Loucy (cell line): ENCODE data around the gene PTGIS.

Source experiments
- H2AFZ ChIP-seq: fragments of 200-600 bp; sonication (generic); 2 replicates; pipeline ENCODE4 v1.6.0; 2016; ENCODE audit warnings: antibody characterized with exemption, mild to moderate bottlenecking, low read length, moderate library complexity
- H3F3A ChIP-seq: fragments of 200-600 bp; 2 replicates; pipeline ENCODE4 v1.6.0; 2016; ENCODE audit warnings: antibody characterized with exemption, low read depth, mild to moderate bottlenecking
- H3K27me3 ChIP-seq: fragments of 200-600 bp; sonication (generic); 2 replicates; pipeline ENCODE4 v1.6.1; 2014; ENCODE audit warnings: low read length, mild to moderate bottlenecking; ENCODE audit not compliant: insufficient read depth, poor library complexity, severe bottlenecking
- H3K36me3 ChIP-seq: fragments of 200-600 bp; sonication (generic); 2 replicates; pipeline ENCODE4 v1.6.1; 2016; ENCODE audit warnings: low read length; ENCODE audit not compliant: insufficient read depth
- H3K4me1 ChIP-seq: fragments of 200-600 bp; sonication (generic); 2 replicates; pipeline ENCODE4 v1.5.1; 2014; ENCODE audit warnings: low read length, mild to moderate bottlenecking; ENCODE audit not compliant: insufficient read depth, poor library complexity, severe bottlenecking
- H3K4me2 ChIP-seq: fragments of 200-600 bp; sonication (generic); 2 replicates; pipeline ENCODE4 v1.6.0; 2014; ENCODE audit warnings: antibody characterized with exemption, low read length, low read depth, mild to moderate bottlenecking; ENCODE audit not compliant: poor library complexity, severe bottlenecking
- H3K4me3 ChIP-seq: fragments of 200-600 bp; sonication (generic); 2 replicates; pipeline ENCODE4 v1.5.1; 2014; ENCODE audit warnings: low read length, mild to moderate bottlenecking, mixed read lengths; ENCODE audit not compliant: poor library complexity, severe bottlenecking
- H3K79me2 ChIP-seq: fragments of 200-600 bp; sonication (generic); 2 replicates; pipeline ENCODE4 v1.6.1; 2014; ENCODE audit warnings: low read length; ENCODE audit not compliant: insufficient read depth
- H3K9ac ChIP-seq: fragments of 200-600 bp; sonication (generic); 2 replicates; pipeline ENCODE4 v1.6.0; 2014; ENCODE audit warnings: mild to moderate bottlenecking, low read depth, low read length, moderate library complexity; ENCODE audit not compliant: poor library complexity, severe bottlenecking
- H3K9me2 ChIP-seq: fragments of 200-600 bp; sonication (generic); replicated peaks from 2 replicates; pipeline ENCODE4 v1.6.1; 2016; ENCODE audit warnings: low read depth, low read length, mixed read lengths
- H3K9me3 ChIP-seq: fragments of 200-600 bp; sonication (generic); 2 replicates; pipeline ENCODE4 v1.6.1; 2014; ENCODE audit warnings: mild to moderate bottlenecking, antibody characterized with exemption, low read length, low read depth; ENCODE audit not compliant: insufficient read depth
- H4K20me1 ChIP-seq: fragments of 200-600 bp; sonication (generic); 2 replicates; pipeline ENCODE4 v1.6.0; 2014; ENCODE audit warnings: antibody characterized with exemption, low read length, mild to moderate bottlenecking; ENCODE audit not compliant: insufficient read depth, poor library complexity, severe bottlenecking
- EZH2phosphoT487 ChIP-seq: fragments of 200-600 bp; IDR thresholded peaks from 2 replicates; pipeline ENCODE4 v1.6.1; 2018; ENCODE audit warnings: antibody characterized with exemption, mild to moderate bottlenecking, moderate library complexity, borderline replicate concordance
- TF ChIP-seq, protein P1 (sequence below): fragments of 200-600 bp; sonication (generic); conservative IDR thresholded peaks from 2 replicates; pipeline ENCODE4 v1.5.1; 2014; ENCODE audit warnings: mild to moderate bottlenecking, antibody characterized with exemption, low read length

Gene PTGIS

DNA sequence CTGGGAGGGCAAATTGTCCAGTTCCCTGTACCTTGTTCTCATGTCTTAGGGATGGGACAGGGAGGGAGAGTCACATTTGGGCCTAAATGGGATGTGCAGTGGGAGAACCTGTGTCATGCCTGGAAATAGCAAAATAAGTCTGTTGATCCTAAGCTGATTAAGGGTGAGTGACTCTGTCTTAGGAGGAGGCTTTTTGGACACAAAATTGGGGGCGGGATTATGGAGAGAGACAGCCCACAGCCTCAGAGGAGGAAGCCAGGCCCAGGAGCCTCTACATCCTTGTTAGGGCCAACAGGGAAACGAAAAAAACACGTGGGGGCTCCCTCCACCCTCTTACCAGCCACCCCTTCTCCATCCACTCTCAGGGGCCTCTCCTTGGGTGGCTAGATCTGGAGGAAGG is 87.7 kb downstream of the PTGIS start:
- Histone ChIP-seq H3K9me3 (no peaks in the 10 kb centered on the region), H3K36me3 (no peaks in the 10 kb centered on the region), H4K20me1 (no peaks in the 10 kb centered on the region), H3K4me1 (no peaks in the 10 kb centered on the region), H3K4me2 (no peak overlapping the region), H3K79me2 (no peaks in the 10 kb centered on the region), H3F3A (no peaks in the 10 kb centered on the region), H3K27me3 (no peaks in the 10 kb centered on the region), H3K9ac (no peak overlapping the region), H3K4me3 (no peak overlapping the region), H2AFZ (no peak overlapping the region), H3K9me2 (no peaks in the 10 kb centered on the region)
- TF ChIP-seq, protein P1, sequence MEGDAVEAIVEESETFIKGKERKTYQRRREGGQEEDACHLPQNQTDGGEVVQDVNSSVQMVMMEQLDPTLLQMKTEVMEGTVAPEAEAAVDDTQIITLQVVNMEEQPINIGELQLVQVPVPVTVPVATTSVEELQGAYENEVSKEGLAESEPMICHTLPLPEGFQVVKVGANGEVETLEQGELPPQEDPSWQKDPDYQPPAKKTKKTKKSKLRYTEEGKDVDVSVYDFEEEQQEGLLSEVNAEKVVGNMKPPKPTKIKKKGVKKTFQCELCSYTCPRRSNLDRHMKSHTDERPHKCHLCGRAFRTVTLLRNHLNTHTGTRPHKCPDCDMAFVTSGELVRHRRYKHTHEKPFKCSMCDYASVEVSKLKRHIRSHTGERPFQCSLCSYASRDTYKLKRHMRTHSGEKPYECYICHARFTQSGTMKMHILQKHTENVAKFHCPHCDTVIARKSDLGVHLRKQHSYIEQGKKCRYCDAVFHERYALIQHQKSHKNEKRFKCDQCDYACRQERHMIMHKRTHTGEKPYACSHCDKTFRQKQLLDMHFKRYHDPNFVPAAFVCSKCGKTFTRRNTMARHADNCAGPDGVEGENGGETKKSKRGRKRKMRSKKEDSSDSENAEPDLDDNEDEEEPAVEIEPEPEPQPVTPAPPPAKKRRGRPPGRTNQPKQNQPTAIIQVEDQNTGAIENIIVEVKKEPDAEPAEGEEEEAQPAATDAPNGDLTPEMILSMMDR = no peak
- no peak for TF ChIP-seq EZH2phosphoT487

DNA sequence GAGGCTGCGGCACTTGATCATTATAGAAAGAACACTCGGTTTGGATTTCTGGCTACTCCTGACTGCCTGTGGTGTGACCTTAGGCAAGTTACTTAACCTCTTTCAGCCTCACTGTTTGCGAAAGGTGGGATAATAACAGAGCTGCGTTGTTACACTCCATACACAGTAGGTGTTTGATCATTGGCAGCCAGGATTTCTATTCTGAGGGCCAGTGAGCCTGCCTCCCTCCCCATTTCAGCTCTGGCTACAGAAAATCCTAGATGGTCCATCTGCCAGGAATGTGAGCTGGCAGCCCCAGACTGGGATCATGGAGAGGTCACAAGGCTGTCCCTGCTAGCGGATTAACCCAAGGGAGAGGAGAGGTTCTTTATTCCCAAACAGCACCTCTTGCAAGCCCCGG is 88.2 kb downstream of the PTGIS start:
- no peak overlapping the region for H2AFZ ChIP-seq
- no peaks in the 10 kb centered on the region for H4K20me1 ChIP-seq
- H3K79me2 ChIP-seq = no peaks in the 10 kb centered on the region
- no peaks in the 10 kb centered on the region for H3K36me3 ChIP-seq
- H3K27me3 ChIP-seq = no peaks in the 10 kb centered on the region
- H3K9me2 ChIP-seq = no peaks in the 10 kb centered on the region
- no peak for TF ChIP-seq EZH2phosphoT487
- TF ChIP-seq, protein P1 = no peak
- no peak overlapping the region for H3K9ac ChIP-seq
- no peak overlapping the region for H3K4me2 ChIP-seq
- no peak overlapping the region for H3K4me3 ChIP-seq
- H3F3A ChIP-seq = no peaks in the 10 kb centered on the region
- no peaks in the 10 kb centered on the region for H3K9me3 ChIP-seq
- no peaks in the 10 kb centered on the region for H3K4me1 ChIP-seq

DNA sequence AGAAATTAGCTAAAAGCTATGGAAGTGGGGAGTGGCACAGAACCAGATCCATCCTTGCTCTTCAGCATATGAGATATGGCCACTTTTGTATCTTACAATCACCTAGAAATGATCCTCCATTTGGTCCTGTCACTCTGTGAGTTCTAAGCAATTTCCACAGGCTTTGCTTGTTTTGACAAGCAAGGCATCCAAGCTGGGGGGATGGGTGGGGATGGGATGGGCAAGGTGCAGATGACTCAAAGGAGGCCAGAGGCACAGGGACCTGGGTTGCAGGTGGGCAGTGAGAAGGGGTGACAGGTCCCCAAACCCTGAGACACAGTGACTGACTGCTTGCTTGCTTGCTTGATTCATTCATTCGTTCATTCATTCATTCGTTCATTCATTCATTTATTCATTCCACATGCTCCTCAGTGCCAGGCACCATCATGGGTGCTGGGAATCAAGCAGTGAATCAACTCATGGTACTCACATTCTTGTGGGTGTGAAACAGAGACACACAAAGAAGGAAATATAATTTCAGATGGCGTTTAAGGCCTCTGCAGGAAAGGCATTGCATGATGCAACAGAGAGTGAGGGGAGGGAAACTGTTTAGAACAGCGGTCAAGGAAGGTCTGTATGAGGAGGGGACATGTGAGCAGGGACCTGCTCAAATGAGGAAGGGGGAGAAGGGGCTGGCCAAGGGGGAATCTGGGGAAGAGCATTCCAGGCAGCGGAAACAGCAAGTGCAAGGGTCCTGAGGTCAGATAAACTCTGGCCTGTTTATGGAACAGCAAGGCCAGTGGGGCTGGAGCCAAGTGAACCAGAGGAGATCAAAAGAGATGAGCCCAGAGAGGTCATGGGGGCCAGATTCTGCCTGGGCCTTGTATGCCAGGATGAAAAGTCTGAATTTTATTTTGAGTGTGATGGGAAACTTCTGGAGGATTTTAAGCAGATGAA is 88.9 kb downstream of the PTGIS start:
- Histone ChIP-seq H3K36me3 (no peaks in the 10 kb centered on the region), H2AFZ (no peak overlapping the region), H3K4me1 (no peaks in the 10 kb centered on the region), H3K4me2 (no peak overlapping the region), H4K20me1 (no peaks in the 10 kb centered on the region), H3K79me2 (no peaks in the 10 kb centered on the region), H3K9me2 (no peaks in the 10 kb centered on the region), H3K9ac (no peak overlapping the region), H3K4me3 (no peak overlapping the region), H3F3A (no peaks in the 10 kb centered on the region), H3K27me3 (no peaks in the 10 kb centered on the region), H3K9me3 (no peaks in the 10 kb centered on the region)
- no peak for TF ChIP-seq EZH2phosphoT487
- TF ChIP-seq, protein P1 = no peak
